CD14-positive monocyte (primary cell): ENCODE data around the gene CGNL1. TPM values are rescaled to one million over a fixed set of nuclear protein-coding genes. Genes with fewer than 3 reads are reported as not detected.

Experiments used
- DNase-seq, 3 donors: peaks; one replicate each; pipeline ENCODE4 v3.0.0-alpha.2; 2011 to 2022
- H2AFZ ChIP-seq: 2 replicates; pipeline ENCODE4 v1.6.0; 2012; ENCODE audit warnings: mild to moderate bottlenecking, low read depth, low read length, inconsistent platforms; ENCODE audit not compliant: insufficient read depth, poor library complexity, severe bottlenecking
- H3K27ac ChIP-seq, 2 donors: 1 replicate in 1 of 2; 2 replicates in 1 of 2; pipeline ENCODE4 v1.5.1; 2012 to 2013; ENCODE audit warnings: low read length in 2 of 2, control low read depth in 1 of 2, inconsistent platforms in 1 of 2, low read depth in 1 of 2, mild to moderate bottlenecking in 1 of 2
- H3K27me3 ChIP-seq, 2 donors: one replicate each; pipeline versions ENCODE4 v1.6.0 to v1.6.1; 2011 to 2013; ENCODE audit warnings: low read length in 2 of 2; ENCODE audit not compliant: control insufficient read depth in 2 of 2, insufficient read depth in 2 of 2
- H3K36me3 ChIP-seq, 2 donors: replicated peaks in 1 of 2; 1 replicate in 1 of 2; 2 replicates in 1 of 2; pipeline versions ENCODE4 v1.5.1 to v1.6.1; 2012 to 2013; ENCODE audit warnings: low read length in 2 of 2, control low read depth in 1 of 2, inconsistent platforms in 1 of 2, mild to moderate bottlenecking in 1 of 2; ENCODE audit not compliant: insufficient read depth in 2 of 2, control insufficient read depth in 1 of 2
- H3K4me1 ChIP-seq, 2 donors: 1 replicate in 1 of 2; 2 replicates in 1 of 2; pipeline versions ENCODE4 v1.5.1 to v1.6.1; 2012 to 2013; ENCODE audit warnings: low read length in 2 of 2, control low read depth in 1 of 2, inconsistent platforms in 1 of 2, mild to moderate bottlenecking in 1 of 2, moderate library complexity in 1 of 2; ENCODE audit not compliant: insufficient read depth in 2 of 2, control insufficient read depth in 1 of 2
- H3K4me2 ChIP-seq: replicated peaks from 2 replicates; pipeline ENCODE3; 2012; ENCODE audit warnings: low read length, moderate library complexity, mild to moderate bottlenecking; ENCODE audit not compliant: poor library complexity, severe bottlenecking; ENCODE audit errors: extremely low read depth
- H3K4me3 ChIP-seq, 3 experiments: fragments of 200-600 bp in 1 of 3; sonication (generic) in 1 of 3; replicated peaks in 1 of 3; 1 replicate in 2 of 3; 2 replicates in 1 of 3; pipeline ENCODE4 v1.5.1; 2011 to 2013; ENCODE audit warnings: low read length in 3 of 3, mild to moderate bottlenecking in 3 of 3, control low read depth in 2 of 3, low read depth in 2 of 3, inconsistent platforms in 1 of 3, moderate library complexity in 1 of 3
- H3K79me2 ChIP-seq: 2 replicates; pipeline ENCODE4 v1.6.0; 2012; ENCODE audit warnings: mild to moderate bottlenecking, control low read depth, inconsistent platforms, low read length, moderate library complexity; ENCODE audit not compliant: insufficient read depth
- H3K9ac ChIP-seq: 2 replicates; pipeline ENCODE4 v1.6.0; 2017; ENCODE audit warnings: low read length, mild to moderate bottlenecking; ENCODE audit not compliant: insufficient read depth, poor library complexity, severe bottlenecking
- H3K9me3 ChIP-seq, 2 donors: replicated peaks in 1 of 2; 1 replicate in 1 of 2; 2 replicates in 1 of 2; pipeline versions ENCODE4 v1.5.1 to v1.6.1; 2012 to 2013; ENCODE audit warnings: low read length in 2 of 2, control low read depth in 1 of 2; ENCODE audit not compliant: control insufficient read depth in 1 of 2, insufficient read depth in 1 of 2
- H4K20me1 ChIP-seq: 2 replicates; pipeline ENCODE4 v1.6.0; 2012; ENCODE audit warnings: mild to moderate bottlenecking, low read length, control low read depth, moderate library complexity; ENCODE audit not compliant: insufficient read depth
- H3K27ac Mint-ChIP-seq, 7 donors: one replicate each; pipeline ENCODE4 v1.8.0; 2020; ENCODE audit warnings: mild to moderate bottlenecking in 7 of 7, mixed read lengths in 7 of 7, moderate library complexity in 6 of 7, inconsistent platforms in 2 of 7
- H3K27me3 Mint-ChIP-seq, 3 donors: one replicate each; pipeline ENCODE4 v1.8.0; 2021 to 2022; ENCODE audit warnings: low read depth in 3 of 3, mild to moderate bottlenecking in 3 of 3, mixed read lengths in 3 of 3, moderate library complexity in 3 of 3, inconsistent platforms in 1 of 3
- H3K36me3 Mint-ChIP-seq, 2 donors: one replicate each; pipeline ENCODE4 v1.8.0; 2020; ENCODE audit warnings: mixed read lengths in 2 of 2, inconsistent platforms in 1 of 2, mild to moderate bottlenecking in 1 of 2
- H3K4me1 Mint-ChIP-seq: one replicate; pipeline ENCODE4 v1.8.0; 2020; ENCODE audit warnings: mild to moderate bottlenecking, mixed read lengths
- H3K4me3 Mint-ChIP-seq, 2 donors: one replicate each; pipeline ENCODE4 v1.8.0; 2020; ENCODE audit warnings: mild to moderate bottlenecking in 2 of 2, mixed read lengths in 2 of 2, moderate library complexity in 1 of 2
- H3K9me3 Mint-ChIP-seq, 7 donors: one replicate each; pipeline ENCODE4 v1.8.0; 2020 to 2022; ENCODE audit warnings: mixed read lengths in 7 of 7, mild to moderate bottlenecking in 6 of 7, moderate library complexity in 6 of 7, inconsistent platforms in 2 of 7
- WGBS: methylation state at CpG from one replicate; pipeline ENCODE4 v1.1.5; 2013; ENCODE audit warnings: missing lambda C conversion rate; ENCODE audit not compliant: insufficient coverage; 5-methylcytosine and 5-hydroxymethylcytosine counted together
- intact Hi-C, 2 donors: fragments of 100-400 bp; cut with micrococcal nuclease; formaldehyde crosslinking; loops; one replicate each; pipeline versions ENCODE4 v1.15.0 to v1.15.1; 2023
- polyA plus RNA-seq, 3 donors: library from polyadenylated mRNA; depleted of rRNA in 1 of 3; unstranded in 2 of 3; stranded (reverse) in 1 of 3; fragments of 300-500 nt in 2 of 3; fragments of >200 nt in 1 of 3; fragmentation: Illumina TruSeq in 2 of 3; gene quantifications; 1 replicate in 2 of 3; 2 replicates in 1 of 3; pipeline ENCODE4 v1.2.3, GENCODE V29; 2012 to 2021
- TF ChIP-seq, protein P1 (sequence below): fragments of 200-600 bp; IDR thresholded peaks from one replicate; pipeline ENCODE4 v1.8.0; 2022; ENCODE audit warnings: antibody characterized with exemption, mild to moderate bottlenecking

Gene CGNL1
- polyA plus RNA-seq, 3 donors: not detected

DNA sequence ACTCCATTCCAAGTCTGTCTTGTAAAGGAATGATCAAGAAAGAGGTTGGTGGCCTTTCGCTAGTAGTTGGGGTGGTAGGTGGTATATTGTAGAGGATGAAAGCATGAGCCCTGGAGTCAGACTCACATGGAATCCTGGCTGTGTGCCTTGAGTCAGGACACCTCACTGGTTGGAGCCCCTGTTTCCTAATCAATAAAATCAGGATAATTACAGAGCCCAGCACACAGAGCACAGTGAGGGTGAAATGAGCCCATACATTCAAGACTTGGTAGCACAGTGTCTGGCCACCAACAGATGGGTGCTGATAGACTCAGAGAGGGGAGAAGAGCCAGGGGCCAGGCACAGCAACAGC, 120.3 kb downstream of the CGNL1 start:
- Mint-ChIP-seq H3K27ac (no peak overlapping the region), H3K4me1 (no peaks in the 10 kb centered on the region), H3K9me3 (no peaks in the 10 kb centered on the region), H3K27me3 (peaks cover 0 to 2% (median 1%) of the 10 kb centered on the region in 3 donors), H3K4me3 (no peak overlapping the region), H3K36me3 (no peaks in the 10 kb centered on the region)
- H3K9ac ChIP-seq: no peak overlapping the region
- no peak for DNase-seq
- WGBS: 100% methylated on average over 1 of the region's 1 CpG
- H3K4me1 ChIP-seq: no peaks in the 10 kb centered on the region
- H3K36me3 ChIP-seq: no peaks in the 10 kb centered on the region
- H3K27me3 ChIP-seq: no peaks in the 10 kb centered on the region
- intact Hi-C loops: no loop called here
- H3K4me2 ChIP-seq: no peak overlapping the region
- TF ChIP-seq, protein P1, sequence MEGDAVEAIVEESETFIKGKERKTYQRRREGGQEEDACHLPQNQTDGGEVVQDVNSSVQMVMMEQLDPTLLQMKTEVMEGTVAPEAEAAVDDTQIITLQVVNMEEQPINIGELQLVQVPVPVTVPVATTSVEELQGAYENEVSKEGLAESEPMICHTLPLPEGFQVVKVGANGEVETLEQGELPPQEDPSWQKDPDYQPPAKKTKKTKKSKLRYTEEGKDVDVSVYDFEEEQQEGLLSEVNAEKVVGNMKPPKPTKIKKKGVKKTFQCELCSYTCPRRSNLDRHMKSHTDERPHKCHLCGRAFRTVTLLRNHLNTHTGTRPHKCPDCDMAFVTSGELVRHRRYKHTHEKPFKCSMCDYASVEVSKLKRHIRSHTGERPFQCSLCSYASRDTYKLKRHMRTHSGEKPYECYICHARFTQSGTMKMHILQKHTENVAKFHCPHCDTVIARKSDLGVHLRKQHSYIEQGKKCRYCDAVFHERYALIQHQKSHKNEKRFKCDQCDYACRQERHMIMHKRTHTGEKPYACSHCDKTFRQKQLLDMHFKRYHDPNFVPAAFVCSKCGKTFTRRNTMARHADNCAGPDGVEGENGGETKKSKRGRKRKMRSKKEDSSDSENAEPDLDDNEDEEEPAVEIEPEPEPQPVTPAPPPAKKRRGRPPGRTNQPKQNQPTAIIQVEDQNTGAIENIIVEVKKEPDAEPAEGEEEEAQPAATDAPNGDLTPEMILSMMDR: no peak
- H3K9me3 ChIP-seq: no peaks in the 10 kb centered on the region
- no peaks in the 10 kb centered on the region for H4K20me1 ChIP-seq
- no peaks in the 10 kb centered on the region for H3K79me2 ChIP-seq
- H3K4me3 ChIP-seq: no peak overlapping the region
- no peak overlapping the region for H3K27ac ChIP-seq
- H2AFZ ChIP-seq: no peak overlapping the region

DNA sequence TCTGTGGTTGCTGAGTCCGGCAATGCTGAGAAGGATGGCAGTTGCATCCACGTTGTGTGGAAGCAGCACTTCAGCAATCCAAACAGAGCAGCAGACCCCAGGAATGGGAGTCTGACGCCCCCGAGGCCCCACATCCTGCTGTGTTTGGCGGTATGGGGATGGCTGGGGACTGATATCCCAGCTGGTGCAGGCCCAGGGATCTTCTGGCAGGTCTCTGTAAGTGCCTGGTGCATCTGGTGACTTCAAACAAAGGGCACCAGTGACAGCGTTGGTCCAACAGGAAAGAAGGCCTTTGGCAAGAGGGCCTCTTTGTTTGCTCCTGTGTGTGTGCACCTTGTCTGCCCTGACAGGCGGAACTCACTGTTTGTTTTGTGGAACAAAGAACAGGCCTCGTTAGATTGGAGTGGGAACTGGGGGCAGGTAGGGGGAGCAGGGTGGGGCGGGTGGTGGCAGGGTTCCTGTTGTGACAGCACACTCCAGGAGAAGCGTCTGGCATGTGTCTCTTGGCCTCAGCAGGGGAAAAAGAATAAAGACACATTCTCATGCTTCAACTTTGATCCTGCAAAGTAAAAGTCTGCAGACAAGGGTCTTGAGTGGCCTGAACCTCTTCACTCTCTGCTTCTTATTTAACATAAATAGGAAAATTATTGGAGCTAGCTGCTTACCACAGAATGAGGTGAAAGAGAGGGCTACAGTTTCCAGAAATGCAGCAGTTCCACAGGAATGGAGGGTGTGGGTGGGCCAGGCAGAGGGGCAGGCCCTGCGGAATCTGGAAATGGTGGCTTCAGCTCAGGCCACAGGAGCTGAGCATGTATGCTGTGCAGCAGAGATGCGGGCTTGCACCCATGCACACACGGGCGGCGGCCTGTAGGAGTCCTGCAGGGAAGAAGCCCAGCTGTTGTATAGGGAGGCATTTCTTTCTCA, 120.9 kb downstream of the CGNL1 start:
- no peaks in the 10 kb centered on the region for H3K36me3 Mint-ChIP-seq
- no peaks in the 10 kb centered on the region for H3K9me3 Mint-ChIP-seq
- no peak overlapping the region for H3K4me3 Mint-ChIP-seq
- no peak overlapping the region for H2AFZ ChIP-seq
- no peak for DNase-seq
- no peaks in the 10 kb centered on the region for H3K9me3 ChIP-seq
- no peaks in the 10 kb centered on the region for H4K20me1 ChIP-seq
- intact Hi-C loops: no loop called here
- H3K4me1 Mint-ChIP-seq: no peaks in the 10 kb centered on the region
- H3K4me1 ChIP-seq: no peaks in the 10 kb centered on the region
- H3K9ac ChIP-seq: no peak overlapping the region
- 85% methylated on average over 14 of the region's 15 CpGs for WGBS
- H3K79me2 ChIP-seq: no peaks in the 10 kb centered on the region
- H3K27ac ChIP-seq: no peak overlapping the region
- no peak overlapping the region for H3K27ac Mint-ChIP-seq
- H3K4me3 ChIP-seq: no peak overlapping the region
- H3K27me3 ChIP-seq: no peaks in the 10 kb centered on the region
- TF ChIP-seq, protein P1: no peak
- no peak overlapping the region for H3K4me2 ChIP-seq
- H3K27me3 Mint-ChIP-seq: peaks cover 0 to 2% (median 1%) of the 10 kb centered on the region in 3 donors
- no peaks in the 10 kb centered on the region for H3K36me3 ChIP-seq
